Cardiac septum (tissue), 1 donor: Measurements from ENCODE around the gene NEK2. TPM values are rescaled to one million over a fixed set of nuclear protein-coding genes. Genes with fewer than 3 reads are reported as not detected.

Experiments used
- DNase-seq: peaks from one replicate; pipeline ENCODE4 v3.0.0-alpha.2; 2020; ENCODE audit warnings: low spot score
- intact Hi-C: fragments of 100-400 bp; cut with DNase I; formaldehyde crosslinking; loops from one replicate; pipeline ENCODE4 v1.14.0; 2022
- total RNA-seq: library from RNA; stranded (reverse); fragmentation: NEBNext Ultra II Directional; extraction: Animal tissue kit (Norgen Biotek cat#: 25700); gene quantifications from one replicate; pipeline ENCODE4 v1.2.1, GENCODE V29; 2021
- donor health status: DM: no; HTN: no; CAD: no.

The NEK2 gene
- total RNA-seq, 1 donor from 2014 or later, result not detected

- no peak for DNase-seq
- intact Hi-C loops, result no loop called here
Observed at GRCh38 chr1:211621447-211622198, 53.8 kb downstream of the NEK2 start.

GRCh38 chr1:211620097-211620496 is 55.3 kb downstream of the NEK2 start:
- intact Hi-C loops, result no loop called here
- DNase-seq, result no peak

GRCh38 chr1:211619033-211619996 is 56.1 kb downstream of the NEK2 start:
- DNase-seq, result no peak
- intact Hi-C loops, result no loop called here

GRCh38 chr1:211616965-211617297 is 58.5 kb downstream of the NEK2 start:
- DNase-seq, result no peak
- intact Hi-C loops, result no loop called here

GRCh38 chr1:211616231-211616964 is 59.0 kb downstream of the NEK2 start:
- DNase-seq, result peak; percentile 86
- intact Hi-C loops, result no loop called here

- intact Hi-C loops, result loop anchor here (5.0 kb wide), 1 partner anchor 37 kb away; the partner anchor contains the start of gene SLC30A1
Observed at GRCh38 chr1:211614615-211615014, 60.8 kb downstream of the NEK2 start.

GRCh38 chr1:211613951-211614350 is 61.5 kb downstream of the NEK2 start:
- intact Hi-C loops, result loop anchor here (5.0 kb wide), 1 partner anchor 37 kb away; the partner anchor contains the start of gene SLC30A1
- no peak for DNase-seq

More at GRCh38 chr1:211614615-211615014, 60.8 kb downstream of the NEK2 start:
- DNase-seq, result no peak

GRCh38 chr1:211613108-211613947 is 62.1 kb downstream of the NEK2 start:
- intact Hi-C loops, result loop anchor here (5.0 kb wide), 1 partner anchor 36 kb away; the partner anchor contains the start of gene SLC30A1
- DNase-seq, result peak; percentile 93

GRCh38 chr1:211612786-211613107 is 62.7 kb downstream of the NEK2 start:
- intact Hi-C loops, result loop anchor here (5.0 kb wide), 1 partner anchor 35 kb away; the partner anchor contains the start of gene SLC30A1
- DNase-seq, result no peak

Other genes starting within 250 kb of the NEK2 start
- not detected for gene RD3, start 183.5 kb downstream of the NEK2 start, total RNA-seq
- gene SLC30A1, start 96.5 kb downstream of the NEK2 start, total RNA-seq, result 16.3 TPM
- 43.4 TPM for gene LPGAT1, start 155.1 kb upstream of the NEK2 start, total RNA-seq